Left ventricle myocardium inferior (tissue), 1 donor: ENCODE results near the gene CYBC1. TPM values are rescaled to one million over a fixed set of nuclear protein-coding genes. Genes with fewer than 3 reads are reported as not detected.

ENCODE experiments used
- DNase-seq: peaks from one replicate; pipeline ENCODE4 v3.0.0-alpha.2; 2020
- H3K27ac ChIP-seq: fragments of 200-600 bp; replicated peaks from 2 replicates; pipeline ENCODE4 v1.8.0; 2021
- H3K27me3 ChIP-seq: fragments of 200-600 bp; 2 replicates; pipeline ENCODE4 v1.8.0; 2021; ENCODE audit warnings: low read depth
- H3K36me3 ChIP-seq: fragments of 200-600 bp; 2 replicates; pipeline ENCODE4 v1.8.0; 2021
- H3K4me1 ChIP-seq: fragments of 200-600 bp; 2 replicates; pipeline ENCODE4 v1.8.0; 2021
- H3K4me3 ChIP-seq: fragments of 200-600 bp; 2 replicates; pipeline ENCODE4 v1.8.0; 2021; ENCODE audit warnings: mild to moderate bottlenecking, moderate library complexity
- H3K9me3 ChIP-seq: fragments of 200-600 bp; replicated peaks from 2 replicates; pipeline ENCODE4 v1.8.0; 2021
- intact Hi-C: fragments of 100-400 bp; cut with micrococcal nuclease; formaldehyde crosslinking; loops from one replicate; pipeline ENCODE4 v1.11.0; 2022
- total RNA-seq: library from RNA; stranded (reverse); fragmentation: NEBNext Ultra II Directional; extraction: Animal tissue kit (Norgen Biotek cat#: 25700); gene quantifications from one replicate; pipeline ENCODE4 v1.2.1, GENCODE V29; 2021
- TF ChIP-seq, protein P1 (sequence below): fragments of 200-600 bp; IDR thresholded peaks from 2 replicates; pipeline ENCODE4 v1.8.0; 2021; ENCODE audit warnings: antibody characterized with exemption, mild to moderate bottlenecking, borderline replicate concordance
- donor health status: DM: no; HTN: yes; CAD: no; lungs with severe emphysema.

CYBC1 gene
- total RNA-seq, 1 donor from 2014 or later: 23.8 TPM

GRCh38 chr17:82394278-82394677, 56.3 kb downstream of the CYBC1 start:
- intact Hi-C loops: no loop called here
- H3K36me3 ChIP-seq: peaks cover 32% of the 10 kb centered on the region
- H3K27ac ChIP-seq: no peak overlapping the region
- TF ChIP-seq, protein P1, sequence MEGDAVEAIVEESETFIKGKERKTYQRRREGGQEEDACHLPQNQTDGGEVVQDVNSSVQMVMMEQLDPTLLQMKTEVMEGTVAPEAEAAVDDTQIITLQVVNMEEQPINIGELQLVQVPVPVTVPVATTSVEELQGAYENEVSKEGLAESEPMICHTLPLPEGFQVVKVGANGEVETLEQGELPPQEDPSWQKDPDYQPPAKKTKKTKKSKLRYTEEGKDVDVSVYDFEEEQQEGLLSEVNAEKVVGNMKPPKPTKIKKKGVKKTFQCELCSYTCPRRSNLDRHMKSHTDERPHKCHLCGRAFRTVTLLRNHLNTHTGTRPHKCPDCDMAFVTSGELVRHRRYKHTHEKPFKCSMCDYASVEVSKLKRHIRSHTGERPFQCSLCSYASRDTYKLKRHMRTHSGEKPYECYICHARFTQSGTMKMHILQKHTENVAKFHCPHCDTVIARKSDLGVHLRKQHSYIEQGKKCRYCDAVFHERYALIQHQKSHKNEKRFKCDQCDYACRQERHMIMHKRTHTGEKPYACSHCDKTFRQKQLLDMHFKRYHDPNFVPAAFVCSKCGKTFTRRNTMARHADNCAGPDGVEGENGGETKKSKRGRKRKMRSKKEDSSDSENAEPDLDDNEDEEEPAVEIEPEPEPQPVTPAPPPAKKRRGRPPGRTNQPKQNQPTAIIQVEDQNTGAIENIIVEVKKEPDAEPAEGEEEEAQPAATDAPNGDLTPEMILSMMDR: no peak
- DNase-seq: no peak
- no peaks in the 10 kb centered on the region for H3K9me3 ChIP-seq
- no peak overlapping the region for H3K4me3 ChIP-seq
- H3K4me1 ChIP-seq: peaks cover 12% of the 10 kb centered on the region
- H3K27me3 ChIP-seq: no peaks in the 10 kb centered on the region

- no peaks in the 10 kb centered on the region for H3K27me3 ChIP-seq
- no peak for DNase-seq
- intact Hi-C loops: no loop called here
- H3K4me3 ChIP-seq: no peak overlapping the region
- TF ChIP-seq, protein P1: no peak
- no peak overlapping the region for H3K27ac ChIP-seq
- H3K9me3 ChIP-seq: no peaks in the 10 kb centered on the region
- peaks cover 9% of the 10 kb centered on the region for H3K4me1 ChIP-seq
- peaks cover 32% of the 10 kb centered on the region for H3K36me3 ChIP-seq
Measured at GRCh38 chr17:82392941-82393340, 57.6 kb downstream of the CYBC1 start.

Other genes with a start within 250 kb of the CYBC1 start
- 8.1 TPM for gene CCDC57, start 237.9 kb downstream of the CYBC1 start, total RNA-seq
- 8.5 TPM for gene SLC16A3, start 221.7 kb downstream of the CYBC1 start, total RNA-seq
- 61.8 TPM for gene CSNK1D, start 177.1 kb downstream of the CYBC1 start, total RNA-seq
- 0.47 TPM for gene CD7, start 133.1 kb downstream of the CYBC1 start, total RNA-seq
- gene SECTM1, start 117.0 kb downstream of the CYBC1 start, total RNA-seq: 3.9 TPM
- not detected for gene TEX19, start 91.5 kb downstream of the CYBC1 start, total RNA-seq
- gene UTS2R, start 79.0 kb downstream of the CYBC1 start, total RNA-seq: 1.4 TPM
- 14.1 TPM for gene HEXD, start 32.4 kb downstream of the CYBC1 start, total RNA-seq
- 28.0 TPM for gene OGFOD3, start 32.2 kb downstream of the CYBC1 start, total RNA-seq
- 69.2 TPM for gene NARF, start 8.0 kb upstream of the CYBC1 start, total RNA-seq
- 41.6 TPM for gene FOXK2, start 69.0 kb upstream of the CYBC1 start, total RNA-seq
- gene WDR45B, start 197.7 kb upstream of the CYBC1 start, total RNA-seq: 41.4 TPM
- 22.4 TPM for gene RAB40B, start 247.9 kb upstream of the CYBC1 start, total RNA-seq